Keratinocyte (primary cell): ENCODE results near the gene MTMR3.

Experiments
- EZH2 ChIP-seq: IDR thresholded peaks from one replicate; pipeline ENCODE4 v1.6.1; 2012; ENCODE audit warnings: inconsistent platforms, mild to moderate bottlenecking, low read length, moderate library complexity
- TF ChIP-seq, protein P1 (sequence below), 3 experiments: IDR thresholded peaks in 1 of 3; conservative IDR thresholded peaks in 1 of 3; optimal IDR thresholded peaks in 1 of 3; 2 replicates in 2 of 3; 3 replicates in 1 of 3; pipeline versions ENCODE3 to v1.5.1; 2011; ENCODE audit warnings: low read length in 3 of 3, mild to moderate bottlenecking in 3 of 3, moderate library complexity in 2 of 3, control low read depth in 1 of 3, inconsistent platforms in 1 of 3; ENCODE audit not compliant: insufficient read depth in 2 of 3; ENCODE audit errors: extremely low read depth in 1 of 3

DNA sequence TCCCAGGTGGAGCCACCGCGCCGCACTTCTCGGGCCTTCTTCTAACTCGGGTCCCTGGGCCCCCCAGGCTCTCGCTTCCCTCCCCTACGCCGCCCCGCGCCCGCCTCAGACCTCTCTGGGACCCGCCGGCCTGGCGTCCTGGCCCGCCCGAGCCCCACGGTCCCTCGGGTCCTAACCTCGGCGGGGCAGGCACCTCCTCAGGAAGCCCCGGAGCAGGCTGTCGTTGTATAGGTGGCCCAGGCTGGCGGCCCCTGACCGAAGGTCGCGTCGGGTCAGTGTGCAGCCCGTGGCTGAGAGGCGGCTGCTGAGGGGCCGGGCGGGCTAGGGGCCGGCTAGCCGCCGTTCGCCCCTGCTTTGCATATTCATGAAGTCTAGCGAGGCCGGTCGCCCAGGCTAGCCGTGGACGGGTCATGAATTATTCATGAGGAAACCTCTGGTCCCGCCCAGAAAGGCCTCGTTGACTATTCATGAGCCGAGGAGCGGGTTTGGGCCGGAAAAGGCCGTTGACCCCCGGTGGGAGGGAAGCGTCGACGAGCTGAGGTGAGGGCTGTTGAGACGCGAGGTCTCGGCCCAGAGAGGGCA is 197.1 kb downstream of the MTMR3 start, which contains the start of gene HORMAD2:
- TF ChIP-seq, protein P1, sequence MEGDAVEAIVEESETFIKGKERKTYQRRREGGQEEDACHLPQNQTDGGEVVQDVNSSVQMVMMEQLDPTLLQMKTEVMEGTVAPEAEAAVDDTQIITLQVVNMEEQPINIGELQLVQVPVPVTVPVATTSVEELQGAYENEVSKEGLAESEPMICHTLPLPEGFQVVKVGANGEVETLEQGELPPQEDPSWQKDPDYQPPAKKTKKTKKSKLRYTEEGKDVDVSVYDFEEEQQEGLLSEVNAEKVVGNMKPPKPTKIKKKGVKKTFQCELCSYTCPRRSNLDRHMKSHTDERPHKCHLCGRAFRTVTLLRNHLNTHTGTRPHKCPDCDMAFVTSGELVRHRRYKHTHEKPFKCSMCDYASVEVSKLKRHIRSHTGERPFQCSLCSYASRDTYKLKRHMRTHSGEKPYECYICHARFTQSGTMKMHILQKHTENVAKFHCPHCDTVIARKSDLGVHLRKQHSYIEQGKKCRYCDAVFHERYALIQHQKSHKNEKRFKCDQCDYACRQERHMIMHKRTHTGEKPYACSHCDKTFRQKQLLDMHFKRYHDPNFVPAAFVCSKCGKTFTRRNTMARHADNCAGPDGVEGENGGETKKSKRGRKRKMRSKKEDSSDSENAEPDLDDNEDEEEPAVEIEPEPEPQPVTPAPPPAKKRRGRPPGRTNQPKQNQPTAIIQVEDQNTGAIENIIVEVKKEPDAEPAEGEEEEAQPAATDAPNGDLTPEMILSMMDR (optimal IDR thresholded peaks at IDR 0.05 in 1 of 3, IDR thresholded peaks at IDR 0.05 in 1 of 3, conservative IDR thresholded peaks at IDR 0.05 in 1 of 3; ENCODE audit: extremely low read depth in 1 of 3, insufficient read depth in 2 of 3, low read length in 3 of 3): no peak
- TF ChIP-seq EZH2: no peak
